Stimulated activated CD4-positive, alpha-beta T cell treated with anti-CD3 and anti-CD28 coated beads, Interleukin-2, amount 100 ng/mL, for 4 hours (primary cell): ENCODE measurements around the gene NCAM2.
A peak's percentile ranks its signal among the peaks of the same experiment; 100 is the strongest.

Experiments
- DNase-seq: peaks from one replicate; pipeline ENCODE4 v3.0.0-alpha.2; 2020; ENCODE audit warnings: low read depth

NCAM2 gene

DNA sequence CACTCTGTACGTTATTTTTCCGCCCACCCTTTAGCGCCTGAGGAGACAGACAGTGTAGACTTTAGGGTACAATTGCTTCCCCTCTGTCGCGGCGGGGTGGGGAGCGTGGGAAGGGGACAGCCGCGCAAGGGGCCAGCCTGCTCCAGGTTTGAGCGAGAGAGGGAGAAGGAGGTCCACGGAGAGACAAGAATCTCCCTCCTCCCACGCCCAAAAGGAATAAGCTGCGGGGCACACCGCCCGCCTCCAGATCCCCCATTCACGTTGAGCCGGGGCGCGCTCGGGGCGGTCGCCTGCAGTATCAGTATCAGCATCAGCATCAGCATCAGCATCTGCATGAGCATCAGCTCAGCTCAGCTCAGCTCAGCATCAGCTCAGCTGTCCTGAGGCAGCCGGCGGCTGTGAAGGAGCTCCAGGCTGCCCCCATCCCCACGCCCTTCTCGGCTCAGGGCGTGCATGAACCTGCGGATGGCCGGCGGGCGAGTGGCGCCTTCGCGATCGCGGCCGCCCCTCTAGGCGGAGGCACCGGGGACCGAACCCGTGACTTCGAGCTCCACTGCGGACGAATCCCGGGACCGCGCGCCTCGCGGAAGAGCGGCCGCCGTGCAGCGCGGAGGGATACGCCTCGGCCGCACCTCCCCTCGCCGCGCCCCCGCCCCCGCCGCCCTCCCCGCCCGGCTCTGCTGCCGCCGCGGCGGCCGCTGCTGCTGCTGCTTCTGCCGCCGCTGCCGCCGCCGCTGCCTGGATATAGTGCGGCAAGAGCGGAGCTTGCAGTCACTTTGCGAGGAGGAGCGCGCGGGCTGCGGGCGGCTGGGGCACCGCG, at the start of gene NCAM2:
Gene NCAM2, plus strand, starts transcription at position 774 of the 820 bp plus-strand sequence.
- DNase-seq: peak; percentile 39

GRCh38 chr21:20949884-20950283, 48.3 kb upstream of the NCAM2 start:
- DNase-seq: no peak

DNA sequence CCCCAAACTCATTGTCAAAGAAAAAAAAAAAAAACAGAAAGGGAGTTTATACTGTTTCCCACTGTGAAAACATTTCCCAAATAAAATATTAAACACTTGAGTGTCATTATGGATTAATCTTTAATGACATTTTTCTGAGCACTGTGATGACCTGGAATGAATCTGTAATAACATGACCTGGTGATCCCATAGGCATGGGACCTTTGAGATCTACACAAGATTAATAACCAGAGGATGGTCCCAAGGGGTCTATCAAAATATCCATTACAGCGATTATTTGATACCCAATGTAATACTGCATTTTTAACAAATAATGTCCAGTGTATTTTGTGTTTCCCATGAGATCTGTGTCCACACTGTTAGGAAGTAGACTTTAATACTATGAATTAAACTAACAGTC, 32.4 kb upstream of the NCAM2 start:
- no peak for DNase-seq

DNA sequence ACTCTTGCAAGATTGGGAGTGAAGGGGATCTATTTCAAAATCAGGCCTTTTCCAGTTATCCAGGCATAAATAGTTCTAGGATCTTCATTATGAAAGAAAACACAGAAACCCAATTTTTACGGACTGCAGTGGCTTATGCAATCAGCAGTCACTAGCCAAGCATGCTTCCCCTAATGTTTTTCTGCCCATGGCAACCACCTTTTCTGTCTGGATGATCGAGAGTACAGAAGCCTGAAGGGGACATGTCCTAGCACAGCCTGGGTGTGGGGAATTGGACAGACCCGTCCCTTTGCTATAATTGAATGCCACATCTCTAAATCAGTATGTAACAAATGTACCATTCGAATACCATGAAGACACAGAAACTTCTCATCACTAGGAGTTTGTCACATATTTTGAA, 29.8 kb upstream of the NCAM2 start:
- no peak for DNase-seq

GRCh38 chr21:20970691-20971090, 27.5 kb upstream of the NCAM2 start:
- no peak for DNase-seq

GRCh38 chr21:20971296-20971921, 26.8 kb upstream of the NCAM2 start:
- DNase-seq: no peak

DNA sequence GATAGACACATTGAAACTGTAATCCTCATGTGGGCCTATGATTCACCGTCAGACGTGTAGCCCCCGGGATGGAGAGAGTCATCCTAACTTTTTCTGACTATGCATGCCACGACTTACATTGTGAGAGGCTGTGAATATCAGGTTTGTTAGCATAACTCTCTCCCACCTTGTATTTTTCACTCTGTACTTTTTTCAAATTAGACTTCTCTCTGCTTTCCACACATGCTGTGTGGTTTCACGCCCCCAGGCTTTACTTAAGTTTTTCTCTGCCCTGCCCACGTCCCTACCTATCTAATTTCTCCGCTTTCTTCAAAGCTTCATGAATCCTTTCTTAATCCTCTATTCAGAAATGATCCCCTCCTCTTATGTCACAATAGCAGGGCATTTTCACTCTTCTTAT, 3.4 kb upstream of the NCAM2 start:
- no peak for DNase-seq

- DNase-seq: no peak
Observed at GRCh38 chr21:20996421-20997310, 1.5 kb upstream of the NCAM2 start.

DNA sequence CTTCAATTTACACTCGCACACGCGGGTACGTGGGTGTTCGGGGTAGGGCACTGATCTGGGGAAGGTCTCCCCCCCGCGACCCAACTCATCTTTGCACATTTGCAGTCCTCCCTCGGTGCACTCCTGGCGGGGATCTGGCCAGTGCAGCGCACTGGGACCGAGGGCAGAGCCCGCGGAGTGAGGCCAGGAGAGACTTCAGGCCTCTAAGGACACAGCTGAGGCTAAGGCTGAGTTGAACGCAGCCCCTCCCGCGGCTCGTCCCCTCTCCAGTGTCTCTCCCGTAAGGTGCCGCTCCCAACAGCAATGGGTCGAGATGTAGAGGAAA, 936 bp upstream of the NCAM2 start:
- DNase-seq: no peak

DNA sequence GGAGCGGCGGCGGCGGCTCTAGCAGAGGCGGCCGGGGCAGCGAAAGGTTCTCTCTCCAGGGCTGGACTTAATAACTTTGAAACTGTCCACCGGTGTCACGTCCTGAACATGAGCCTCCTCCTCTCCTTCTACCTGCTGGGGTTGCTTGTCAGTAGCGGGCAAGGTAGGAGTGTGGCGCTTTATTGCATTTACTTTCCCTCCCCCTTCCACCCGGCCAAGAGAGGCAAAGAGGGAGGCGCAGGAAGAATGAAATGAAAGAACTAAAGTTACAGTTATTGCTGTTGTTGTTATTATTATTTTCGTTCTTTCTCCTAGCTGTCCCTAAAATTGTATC, 214 bp downstream of the NCAM2 start:
- no peak for DNase-seq

- DNase-seq: no peak
Observed at GRCh38 chr21:20998886-20999285, 677 bp downstream of the NCAM2 start.

GRCh38 chr21:20999659-21000058, 1.4 kb downstream of the NCAM2 start:
- DNase-seq: no peak

DNA sequence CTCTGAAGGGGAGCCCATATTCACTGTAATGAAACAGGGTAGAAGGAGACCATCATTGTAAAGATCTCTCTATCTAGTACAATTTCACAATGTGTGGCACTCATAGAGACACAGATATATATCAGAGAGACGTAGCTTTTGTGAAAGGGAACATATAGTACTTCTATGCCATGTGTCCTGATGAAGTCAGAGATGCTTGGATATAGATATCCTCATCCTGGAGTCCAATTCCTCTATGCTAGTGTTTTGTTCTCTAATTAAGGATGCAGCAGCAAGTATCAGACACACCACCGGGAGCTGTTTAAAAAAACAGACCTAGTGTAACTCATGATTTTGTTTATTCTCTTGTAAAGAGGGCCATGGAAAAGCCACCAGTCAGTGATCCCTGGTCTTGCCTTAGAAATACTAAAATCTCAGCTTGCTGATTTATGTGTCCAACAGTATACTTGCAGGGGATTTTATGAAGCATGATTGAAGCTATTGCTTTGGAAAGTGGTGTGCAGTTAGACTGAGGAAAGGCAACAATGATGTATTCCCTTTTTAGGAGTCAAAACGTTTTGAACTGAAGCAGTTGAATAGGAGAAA, 2.5 kb downstream of the NCAM2 start:
- no peak for DNase-seq

GRCh38 chr21:21001591-21002100, 3.4 kb downstream of the NCAM2 start:
- DNase-seq: no peak

- no peak for DNase-seq
Observed at GRCh38 chr21:21002153-21002552, 3.9 kb downstream of the NCAM2 start.

DNA sequence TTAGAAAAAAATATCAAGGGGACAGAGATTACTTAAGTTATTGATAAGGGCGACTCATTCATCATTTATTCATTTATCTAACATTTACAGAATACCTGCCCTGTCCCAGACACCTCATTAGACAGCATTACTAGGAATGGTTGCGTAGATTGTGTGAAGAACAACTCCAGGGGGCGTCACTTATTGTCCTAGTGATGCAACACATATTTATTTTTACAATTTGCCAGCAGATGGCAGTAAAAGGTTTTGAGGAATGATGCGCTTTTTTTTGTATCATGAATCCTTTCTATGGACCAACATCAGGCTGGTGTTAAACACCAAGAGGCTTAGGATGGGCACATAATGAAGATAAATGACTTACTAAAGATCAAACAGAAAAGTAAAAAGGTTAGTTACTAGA, 5.5 kb downstream of the NCAM2 start:
- no peak for DNase-seq

- no peak for DNase-seq
Observed at GRCh38 chr21:21007606-21008005, 9.4 kb downstream of the NCAM2 start.

GRCh38 chr21:21010228-21010627, 12.0 kb downstream of the NCAM2 start:
- no peak for DNase-seq

GRCh38 chr21:21010698-21011097, 12.5 kb downstream of the NCAM2 start:
- DNase-seq: no peak

DNA sequence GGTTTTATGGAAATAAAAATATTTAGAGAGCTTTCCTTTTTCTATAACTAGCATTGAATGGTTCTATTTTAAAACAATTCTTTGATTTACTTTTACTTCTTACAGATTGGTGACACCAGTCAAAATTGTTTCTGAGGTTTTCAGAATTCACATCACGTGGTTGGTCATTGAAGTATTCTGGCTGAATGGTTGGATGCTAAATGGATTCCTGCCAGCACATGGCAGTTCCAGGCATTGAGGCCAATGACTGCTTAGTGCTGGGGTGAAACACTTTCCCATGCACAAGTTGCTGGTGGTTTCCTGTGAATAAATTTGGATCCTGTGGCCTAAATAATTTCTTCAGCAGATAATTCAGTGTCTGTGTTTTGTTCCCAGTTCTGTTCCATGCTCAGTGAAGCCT, 20.6 kb downstream of the NCAM2 start:
- no peak for DNase-seq

GRCh38 chr21:21019681-21020080, 21.5 kb downstream of the NCAM2 start:
- no peak for DNase-seq

DNA sequence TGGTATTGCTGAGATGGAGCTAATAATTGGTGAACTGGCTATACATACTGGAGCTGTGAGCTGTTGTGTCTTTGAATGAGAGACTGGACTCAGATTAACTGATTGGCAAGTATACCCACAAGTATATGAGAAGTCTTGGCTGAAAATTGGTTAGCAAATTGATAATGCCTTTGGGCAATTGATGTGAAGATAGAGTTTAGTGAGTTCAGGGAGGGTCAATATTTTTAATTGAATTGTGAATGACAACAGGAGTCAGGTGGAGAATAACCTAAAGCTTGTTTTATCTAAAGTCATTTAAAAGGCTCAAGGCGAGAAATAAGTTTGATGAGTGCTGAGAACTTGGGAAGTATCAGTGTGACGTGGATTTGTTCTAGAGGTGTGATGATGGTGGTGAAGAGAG, 27.5 kb downstream of the NCAM2 start:
- no peak for DNase-seq
